ENCODE measurements around the gene RELN. TPM values are rescaled to one million over a fixed set of nuclear protein-coding genes. Genes with fewer than 3 reads are reported as not detected.

Gene RELN
- total RNA-seq, 1 experiment from 2014 or later = 0.20 TPM

DNA sequence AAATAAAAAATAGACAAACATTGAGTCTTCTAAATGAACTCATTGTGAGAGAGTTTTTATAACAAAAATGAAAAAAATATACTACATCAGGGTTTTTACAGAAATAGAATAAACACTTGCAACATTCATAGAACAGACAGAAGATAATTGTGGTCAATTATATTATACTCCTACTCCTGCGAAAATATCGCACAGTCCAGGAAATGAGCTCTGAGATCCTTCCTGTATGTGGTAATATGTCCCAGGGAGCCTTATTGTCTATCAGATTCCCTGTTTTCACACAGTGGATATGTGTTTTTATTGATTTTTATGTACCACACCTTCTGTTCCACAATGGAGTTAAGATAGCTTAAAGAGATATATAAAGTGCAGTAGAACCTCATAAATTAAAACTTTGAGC, 27.5 kb upstream of the RELN start:
- POLR2A ChIA-PET = no interaction called here
- Histone ChIP-seq H3K79me2 (ENCODE audit: insufficient read depth, low read length) (no peaks in the 10 kb centered on the region), H4K20me1 (ENCODE audit: insufficient read depth) (no peaks in the 10 kb centered on the region), H3K9me3 (ENCODE audit: control insufficient read depth in 1 of 2, insufficient read depth in 1 of 2, low read depth in 1 of 2, low read length in 2 of 2) (no peaks in the 10 kb centered on the region), H3K4me3 (replicated peaks in 1 of 2; ENCODE audit: low read depth in 1 of 2, low read length in 2 of 2) (no peak overlapping the region), H3K36me3 (ENCODE audit: control insufficient read depth in 1 of 2, insufficient read depth in 2 of 2, low read length in 2 of 2) (no peaks in the 10 kb centered on the region), H3K9ac (ENCODE audit: low read length) (no peak overlapping the region), H3K27ac (ENCODE audit: low read depth, low read length) (no peak overlapping the region), H3K27me3 (ENCODE audit: insufficient read depth, low read length) (peaks cover 9% of the 10 kb centered on the region), H3K9me2 (ENCODE audit: insufficient read depth) (no peaks in the 10 kb centered on the region), H2AFZ (ENCODE audit: low read depth, low read length, poor library complexity, severe bottlenecking) (no peak overlapping the region), H3K4me2 (ENCODE audit: low read length) (no peak overlapping the region), H3K4me1 (ENCODE audit: control insufficient read depth in 1 of 2, insufficient read depth in 2 of 2, low read length in 2 of 2) (no peaks in the 10 kb centered on the region)
- DNase-seq (ENCODE audit: low read depth, low spot score) (no peak), ATAC-seq (no peak)
- CTCF ChIA-PET = no interaction called here
- no TSS peak for BruUV-seq (replicated peaks)
- RAD21 ChIA-PET (ENCODE audit: low non-redundant PET in 1 of 2, low total read pairs in 2 of 2, uncharacterized antibody in 2 of 2, unreplicated experiment in 2 of 2) = no interaction called here
- intact Hi-C loops (cut with micrococcal nuclease) = no loop called here
- no peak for TF ChIP-seq JUND (IDR thresholded peaks at IDR 0.05)
- no peak for TF ChIP-seq EGR1 (IDR thresholded peaks at IDR 0.05; ENCODE audit: low read depth)
- TF ChIP-seq ELF1 (IDR thresholded peaks at IDR 0.05; ENCODE audit: borderline replicate concordance, low read depth) = no peak
- TF ChIP-seq, protein P1, sequence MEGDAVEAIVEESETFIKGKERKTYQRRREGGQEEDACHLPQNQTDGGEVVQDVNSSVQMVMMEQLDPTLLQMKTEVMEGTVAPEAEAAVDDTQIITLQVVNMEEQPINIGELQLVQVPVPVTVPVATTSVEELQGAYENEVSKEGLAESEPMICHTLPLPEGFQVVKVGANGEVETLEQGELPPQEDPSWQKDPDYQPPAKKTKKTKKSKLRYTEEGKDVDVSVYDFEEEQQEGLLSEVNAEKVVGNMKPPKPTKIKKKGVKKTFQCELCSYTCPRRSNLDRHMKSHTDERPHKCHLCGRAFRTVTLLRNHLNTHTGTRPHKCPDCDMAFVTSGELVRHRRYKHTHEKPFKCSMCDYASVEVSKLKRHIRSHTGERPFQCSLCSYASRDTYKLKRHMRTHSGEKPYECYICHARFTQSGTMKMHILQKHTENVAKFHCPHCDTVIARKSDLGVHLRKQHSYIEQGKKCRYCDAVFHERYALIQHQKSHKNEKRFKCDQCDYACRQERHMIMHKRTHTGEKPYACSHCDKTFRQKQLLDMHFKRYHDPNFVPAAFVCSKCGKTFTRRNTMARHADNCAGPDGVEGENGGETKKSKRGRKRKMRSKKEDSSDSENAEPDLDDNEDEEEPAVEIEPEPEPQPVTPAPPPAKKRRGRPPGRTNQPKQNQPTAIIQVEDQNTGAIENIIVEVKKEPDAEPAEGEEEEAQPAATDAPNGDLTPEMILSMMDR (IDR thresholded peaks at IDR 0.05 in 2 of 3, conservative IDR thresholded peaks at IDR 0.05 in 1 of 3; ENCODE audit: borderline replicate concordance in 1 of 3, insufficient read depth in 1 of 3, low read depth in 2 of 3, low read length in 2 of 3) = no peak
- no peak for TF ChIP-seq ZFX (IDR thresholded peaks at IDR 0.05)
- no peak for TF ChIP-seq FOSL1 (IDR thresholded peaks at IDR 0.05; ENCODE audit: low read depth)
- TF ChIP-seq, protein P2, sequence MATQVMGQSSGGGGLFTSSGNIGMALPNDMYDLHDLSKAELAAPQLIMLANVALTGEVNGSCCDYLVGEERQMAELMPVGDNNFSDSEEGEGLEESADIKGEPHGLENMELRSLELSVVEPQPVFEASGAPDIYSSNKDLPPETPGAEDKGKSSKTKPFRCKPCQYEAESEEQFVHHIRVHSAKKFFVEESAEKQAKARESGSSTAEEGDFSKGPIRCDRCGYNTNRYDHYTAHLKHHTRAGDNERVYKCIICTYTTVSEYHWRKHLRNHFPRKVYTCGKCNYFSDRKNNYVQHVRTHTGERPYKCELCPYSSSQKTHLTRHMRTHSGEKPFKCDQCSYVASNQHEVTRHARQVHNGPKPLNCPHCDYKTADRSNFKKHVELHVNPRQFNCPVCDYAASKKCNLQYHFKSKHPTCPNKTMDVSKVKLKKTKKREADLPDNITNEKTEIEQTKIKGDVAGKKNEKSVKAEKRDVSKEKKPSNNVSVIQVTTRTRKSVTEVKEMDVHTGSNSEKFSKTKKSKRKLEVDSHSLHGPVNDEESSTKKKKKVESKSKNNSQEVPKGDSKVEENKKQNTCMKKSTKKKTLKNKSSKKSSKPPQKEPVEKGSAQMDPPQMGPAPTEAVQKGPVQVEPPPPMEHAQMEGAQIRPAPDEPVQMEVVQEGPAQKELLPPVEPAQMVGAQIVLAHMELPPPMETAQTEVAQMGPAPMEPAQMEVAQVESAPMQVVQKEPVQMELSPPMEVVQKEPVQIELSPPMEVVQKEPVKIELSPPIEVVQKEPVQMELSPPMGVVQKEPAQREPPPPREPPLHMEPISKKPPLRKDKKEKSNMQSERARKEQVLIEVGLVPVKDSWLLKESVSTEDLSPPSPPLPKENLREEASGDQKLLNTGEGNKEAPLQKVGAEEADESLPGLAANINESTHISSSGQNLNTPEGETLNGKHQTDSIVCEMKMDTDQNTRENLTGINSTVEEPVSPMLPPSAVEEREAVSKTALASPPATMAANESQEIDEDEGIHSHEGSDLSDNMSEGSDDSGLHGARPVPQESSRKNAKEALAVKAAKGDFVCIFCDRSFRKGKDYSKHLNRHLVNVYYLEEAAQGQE (IDR thresholded peaks at IDR 0.05; ENCODE audit: low read depth) = no peak
- no peak for TF ChIP-seq POLR2A (IDR thresholded peaks at IDR 0.05; ENCODE audit: borderline replicate concordance, extremely low read depth, insufficient read depth, insufficient read length)
- no peak for TF ChIP-seq SIN3A (IDR thresholded peaks at IDR 0.05; ENCODE audit: low read depth)
- TF ChIP-seq, protein P3, sequence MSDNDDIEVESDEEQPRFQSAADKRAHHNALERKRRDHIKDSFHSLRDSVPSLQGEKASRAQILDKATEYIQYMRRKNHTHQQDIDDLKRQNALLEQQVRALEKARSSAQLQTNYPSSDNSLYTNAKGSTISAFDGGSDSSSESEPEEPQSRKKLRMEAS (IDR thresholded peaks at IDR 0.05) = no peak
- TF ChIP-seq ZNF274 (IDR thresholded peaks at IDR 0.05; ENCODE audit: low read depth, low read length) = no peak

All from HCT116 (cell line).